Stomach (tissue), 4 donors: ENCODE data around the gene RPN1.

Source experiments
- CTCF ChIP-seq, 7 experiments: fragments of 450-650 bp in 4 of 7; fragments of 200-600 bp in 3 of 7; sonication (generic) in 3 of 7; IDR thresholded peaks; one replicate each; pipeline ENCODE4 v1.5.1; 2016 to 2019; ENCODE audit warnings: antibody characterized with exemption in 7 of 7, control low read depth in 2 of 7, mild to moderate bottlenecking in 1 of 7
- POLR2A ChIP-seq, 4 donors: fragments of 450-650 bp; IDR thresholded peaks; one replicate each; pipeline ENCODE4 v1.6.1; 2016; ENCODE audit warnings: antibody characterized with exemption in 4 of 4, control low read depth in 2 of 4, mild to moderate bottlenecking in 1 of 4, moderate library complexity in 1 of 4
- POLR2AphosphoS5 ChIP-seq, 3 donors: sonication (generic); formaldehyde crosslinking; IDR thresholded peaks; one replicate each; pipeline ENCODE4 v1.6.1; 2016; ENCODE audit warnings: antibody characterized with exemption in 3 of 3

DNA sequence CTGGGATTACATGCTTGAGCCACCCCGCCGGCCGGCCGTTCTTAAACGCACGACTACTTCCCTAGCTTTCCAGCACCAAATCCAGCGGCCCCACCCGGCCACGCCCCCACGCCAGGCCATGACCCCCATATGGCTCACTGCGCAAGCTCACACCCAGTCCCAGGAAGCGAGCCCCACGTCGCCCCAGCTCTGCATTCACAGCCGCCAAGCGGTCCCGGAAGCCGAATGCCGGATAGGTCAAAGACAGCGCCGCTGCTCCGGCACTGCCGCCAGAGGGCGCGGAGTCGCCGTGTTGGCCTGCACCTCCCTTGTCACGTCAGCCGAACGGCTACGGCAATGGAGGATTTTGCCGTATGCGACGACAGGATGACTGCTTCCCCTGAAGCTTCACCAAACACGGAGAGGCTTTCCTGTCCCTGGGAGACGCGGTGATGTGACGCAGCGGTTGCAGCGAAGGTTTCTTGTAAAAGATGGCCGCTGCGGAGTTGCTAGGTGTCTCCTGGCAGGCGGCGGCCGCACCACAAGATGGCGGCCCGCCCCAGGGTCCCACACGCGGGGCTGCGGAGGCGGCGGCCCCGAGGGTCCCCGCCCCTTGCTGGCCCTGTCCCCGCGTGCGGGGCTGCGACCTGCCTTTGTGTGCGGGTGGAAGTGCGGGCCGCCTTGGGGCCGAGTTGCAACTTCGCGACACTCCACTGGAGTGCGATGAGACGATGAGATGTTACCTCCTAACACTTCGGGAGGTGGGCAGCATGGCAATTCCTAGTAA, 30.2 kb upstream of the RPN1 start:
- TF ChIP-seq CTCF (IDR thresholded peaks at IDR 0.05), result peak; percentile 68 to 100 (median 93)
- peak; percentile 78 to 98 (median 97) for TF ChIP-seq POLR2AphosphoS5 (IDR thresholded peaks at IDR 0.05)
- TF ChIP-seq POLR2A (IDR thresholded peaks at IDR 0.05), result peak in 2 of 4 donors; percentile 65 to 75
